Kidney (tissue), 14 donors: ENCODE data around the gene RPS6KA2. TPM values are rescaled to one million over a fixed set of nuclear protein-coding genes. Genes with fewer than 3 reads are reported as not detected.

Experiments
- DNase-seq, 5 donors: peaks; one replicate each; pipeline ENCODE4 v3.0.0-alpha.2; 2013 to 2020
- FAIRE-seq: peaks from 2 replicates; lab custom pipeline; 2012; peaks lifted over from hg19 to GRCh38; lab: Jason Lieb, UNC
- H3K27ac ChIP-seq, 2 donors: one replicate each; pipeline ENCODE4 v1.7.0; 2013; ENCODE audit warnings: low read depth in 2 of 2, low read length in 2 of 2, inconsistent platforms in 1 of 2
- H3K27me3 ChIP-seq: one replicate; pipeline ENCODE4 v1.7.1; 2013; ENCODE audit warnings: low read length, inconsistent platforms; ENCODE audit not compliant: control insufficient read depth, insufficient read depth
- H3K36me3 ChIP-seq, 3 donors: one replicate each; pipeline versions ENCODE4 v1.7.0 to v1.7.1; 2013; ENCODE audit warnings: low read length in 3 of 3, control low read depth in 1 of 3, inconsistent platforms in 1 of 3; ENCODE audit not compliant: insufficient read depth in 3 of 3, control insufficient read depth in 2 of 3
- H3K4me1 ChIP-seq, 3 donors: one replicate each; pipeline versions ENCODE4 v1.7.0 to v1.7.1; 2013; ENCODE audit warnings: low read length in 3 of 3, inconsistent platforms in 1 of 3, low read depth in 1 of 3; ENCODE audit not compliant: control insufficient read depth in 2 of 3, insufficient read depth in 2 of 3
- H3K4me3 ChIP-seq, 3 donors: one replicate each; pipeline versions ENCODE4 v1.7.0 to v1.8.1; 2013; ENCODE audit warnings: low read length in 3 of 3, control low read depth in 1 of 3, inconsistent platforms in 1 of 3
- H3K9ac ChIP-seq, 3 donors: one replicate each; pipeline versions ENCODE4 v1.7.0 to v1.7.1; 2013; ENCODE audit warnings: low read length in 3 of 3, control low read depth in 1 of 3, inconsistent platforms in 1 of 3
- H3K9me3 ChIP-seq, 3 donors: one replicate each; pipeline versions ENCODE4 v1.7.0 to v1.7.1; 2013; ENCODE audit warnings: low read length in 3 of 3, control low read depth in 1 of 3, inconsistent platforms in 1 of 3; ENCODE audit not compliant: control insufficient read depth in 2 of 3, insufficient read depth in 1 of 3
- intact Hi-C: fragments of 100-400 bp; cut with DNase I; formaldehyde crosslinking; loops from one replicate; pipeline ENCODE4 v1.11.1; 2022
- polyA plus RNA-seq: library from polyadenylated mRNA; stranded (reverse); fragments of 350-450 nt; fragmentation: Illumina TruSeq; extraction: RNeasy Lipid Tissue Mini Kit (QIAGEN cat#74804); gene quantifications from one replicate; pipeline ENCODE4 v1.2.3, GENCODE V29; 2014; ENCODE audit warnings: low read depth, low replicate concordance; ENCODE audit not compliant: insufficient read depth
- total RNA-seq: library from RNA; stranded (reverse); fragmentation: NEBNext Ultra II Directional; extraction: Animal tissue kit (Norgen Biotek cat#: 25700); gene quantifications from one replicate; pipeline ENCODE4 v1.2.1, GENCODE V29; 2021
- TF ChIP-seq, protein P1 (sequence below): IDR thresholded peaks from 3 replicates; pipeline ENCODE4 v1.5.1; 2012; ENCODE audit warnings: mild to moderate bottlenecking, moderate library complexity, borderline replicate concordance; ENCODE audit not compliant: insufficient read depth; ENCODE audit errors: extremely low read depth
- donor health status: control.
- donor health status: control.
- donor health status: control.
- donor health status: control.
- donor health status: control.
- donor health status: DM: yes; HTN: yes; CAD: no.
- donor health status: Normal renal cell carcinoma (clear cell type).

Gene RPS6KA2
- total and polyA plus RNA-seq, 2 donors from 2014 or later, result 12.3 to 61.2 TPM

DNA sequence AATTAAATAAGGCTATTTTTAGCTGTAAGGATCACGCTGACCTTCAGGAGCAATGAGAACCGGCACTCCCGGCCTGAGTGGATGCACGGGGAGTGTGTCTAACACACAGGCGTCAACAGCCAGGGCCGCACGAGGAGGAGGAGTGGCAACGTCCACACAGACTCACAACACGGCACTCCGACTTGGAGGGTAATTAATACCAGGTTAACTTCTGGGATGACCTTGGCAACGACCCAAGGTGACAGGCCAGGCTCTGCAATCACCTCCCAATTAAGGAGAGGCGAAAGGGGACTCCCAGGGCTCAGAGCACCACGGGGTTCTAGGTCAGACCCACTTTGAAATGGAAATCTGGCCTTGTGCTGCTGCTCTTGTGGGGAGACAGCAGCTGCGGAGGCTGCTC lies 124.6 kb downstream of the RPS6KA2 start:
- Histone ChIP-seq H3K9ac (no peak overlapping the region), H3K9me3 (no peaks in the 10 kb centered on the region), H3K4me3 (no peak overlapping the region), H3K4me1 (no peaks in the 10 kb centered on the region), H3K27me3 (no peaks in the 10 kb centered on the region), H3K27ac (no peak overlapping the region), H3K36me3 (peaks cover 2 to 5% (median 4%) of the 10 kb centered on the region in 3 donors)
- DNase-seq (peak in 1 of 5 donors; percentile 53), FAIRE-seq (no peak)
- intact Hi-C loops, result no loop called here
- TF ChIP-seq, protein P1, sequence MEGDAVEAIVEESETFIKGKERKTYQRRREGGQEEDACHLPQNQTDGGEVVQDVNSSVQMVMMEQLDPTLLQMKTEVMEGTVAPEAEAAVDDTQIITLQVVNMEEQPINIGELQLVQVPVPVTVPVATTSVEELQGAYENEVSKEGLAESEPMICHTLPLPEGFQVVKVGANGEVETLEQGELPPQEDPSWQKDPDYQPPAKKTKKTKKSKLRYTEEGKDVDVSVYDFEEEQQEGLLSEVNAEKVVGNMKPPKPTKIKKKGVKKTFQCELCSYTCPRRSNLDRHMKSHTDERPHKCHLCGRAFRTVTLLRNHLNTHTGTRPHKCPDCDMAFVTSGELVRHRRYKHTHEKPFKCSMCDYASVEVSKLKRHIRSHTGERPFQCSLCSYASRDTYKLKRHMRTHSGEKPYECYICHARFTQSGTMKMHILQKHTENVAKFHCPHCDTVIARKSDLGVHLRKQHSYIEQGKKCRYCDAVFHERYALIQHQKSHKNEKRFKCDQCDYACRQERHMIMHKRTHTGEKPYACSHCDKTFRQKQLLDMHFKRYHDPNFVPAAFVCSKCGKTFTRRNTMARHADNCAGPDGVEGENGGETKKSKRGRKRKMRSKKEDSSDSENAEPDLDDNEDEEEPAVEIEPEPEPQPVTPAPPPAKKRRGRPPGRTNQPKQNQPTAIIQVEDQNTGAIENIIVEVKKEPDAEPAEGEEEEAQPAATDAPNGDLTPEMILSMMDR, result no peak

DNA sequence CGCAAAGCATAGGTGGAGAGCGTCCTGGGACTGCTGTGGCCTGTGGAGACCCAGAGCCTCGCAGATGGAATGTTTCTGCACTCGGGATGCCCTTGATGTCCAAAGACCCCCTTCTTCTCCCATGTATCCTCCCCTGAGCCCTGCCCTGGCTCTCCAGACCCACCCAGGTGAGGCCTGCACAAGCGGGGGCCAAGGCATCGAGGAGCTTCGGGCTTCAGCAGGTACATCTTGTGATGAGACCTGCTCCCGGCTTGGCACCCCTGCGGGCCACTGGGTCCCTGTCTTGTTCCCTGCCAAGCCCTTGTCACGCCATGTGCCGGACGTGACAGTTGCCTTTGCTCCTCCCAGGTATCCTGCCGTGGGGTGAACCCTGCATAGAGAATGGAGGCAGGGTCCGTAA lies 125.8 kb downstream of the RPS6KA2 start:
- no peak for DNase-seq
- H3K27ac ChIP-seq, result no peak overlapping the region
- TF ChIP-seq, protein P1, result no peak
- H3K36me3 ChIP-seq, result peaks cover 0 to 4% (median 2%) of the 10 kb centered on the region in 3 donors
- H3K9ac ChIP-seq, result no peak overlapping the region
- H3K4me3 ChIP-seq, result no peak overlapping the region
- H3K27me3 ChIP-seq, result no peaks in the 10 kb centered on the region
- H3K4me1 ChIP-seq, result no peaks in the 10 kb centered on the region
- intact Hi-C loops, result no loop called here
- no peaks in the 10 kb centered on the region for H3K9me3 ChIP-seq
- no peak for FAIRE-seq

DNA sequence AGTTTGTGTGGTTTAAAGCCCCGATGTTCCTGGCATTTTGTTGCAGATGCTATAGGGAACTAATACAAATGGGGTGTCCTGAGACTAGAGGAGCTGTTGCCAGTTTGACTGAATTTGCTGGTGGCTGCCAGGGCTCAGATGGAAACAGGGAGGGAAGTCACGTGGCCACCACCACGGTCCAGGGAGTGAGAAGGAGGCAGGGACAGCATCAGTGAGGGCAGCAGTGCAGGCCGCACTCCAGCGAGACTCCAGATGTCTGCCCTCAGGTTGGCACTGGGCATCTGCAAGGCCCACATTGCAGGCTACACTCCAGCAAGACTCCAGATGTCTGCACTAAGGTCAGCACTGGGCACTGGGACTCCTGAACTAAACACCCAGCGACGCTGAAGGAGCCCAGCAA lies 126.8 kb downstream of the RPS6KA2 start:
- TF ChIP-seq, protein P1, result no peak

More for the DNA sequence above, 126.8 kb downstream of the RPS6KA2 start:
- FAIRE-seq (no peak), DNase-seq (no peak)
- no peaks in the 10 kb centered on the region for H3K27me3 ChIP-seq
- peaks cover 0 to 4% (median 2%) of the 10 kb centered on the region in 3 donors for H3K36me3 ChIP-seq
- no peak overlapping the region for H3K9ac ChIP-seq
- H3K4me3 ChIP-seq, result no peak overlapping the region
- no peaks in the 10 kb centered on the region for H3K4me1 ChIP-seq
- intact Hi-C loops, result no loop called here
- H3K27ac ChIP-seq, result no peak overlapping the region
- no peaks in the 10 kb centered on the region for H3K9me3 ChIP-seq
